ENCODE measurements around the gene ATG10.

The ATG10 gene

GRCh38 chr5:81994679-81995078, 22.9 kb downstream of the ATG10 start:
- no peak for TF ChIP-seq MAX (IDR thresholded peaks at IDR 0.05)
- TF ChIP-seq CEBPB (IDR thresholded peaks at IDR 0.05) = no peak
- TF ChIP-seq RAD21 (IDR thresholded peaks at IDR 0.05; ENCODE audit: low read depth) = no peak
- TF ChIP-seq YY1 (IDR thresholded peaks at IDR 0.05; ENCODE audit: low read depth) = no peak
- TF ChIP-seq CREB1 (IDR thresholded peaks at IDR 0.05; ENCODE audit: low read depth) = no peak
- no peak for TF ChIP-seq REST (IDR thresholded peaks at IDR 0.05; ENCODE audit: low read depth)
- TF ChIP-seq EGR1 (IDR thresholded peaks at IDR 0.05) = no peak
- no peak for TF ChIP-seq TAF1 (IDR thresholded peaks at IDR 0.05; ENCODE audit: low read depth)
- TF ChIP-seq TCF12 (IDR thresholded peaks at IDR 0.05; ENCODE audit: low read depth) = no peak
- no peak for TF ChIP-seq TEAD4 (IDR thresholded peaks at IDR 0.05)
- no peak for TF ChIP-seq FOXM1 (IDR thresholded peaks at IDR 0.05; ENCODE audit: borderline replicate concordance, low read depth)
- no peak for TF ChIP-seq ZBTB7A (IDR thresholded peaks at IDR 0.05; ENCODE audit: low read depth)
- TF ChIP-seq EP300 (IDR thresholded peaks at IDR 0.05; ENCODE audit: borderline replicate concordance) = no peak
- no peak for TF ChIP-seq USF1 (IDR thresholded peaks at IDR 0.05)
- no peak for TF ChIP-seq NFIC (IDR thresholded peaks at IDR 0.05)

GRCh38 chr5:81995407-81995806, 23.6 kb downstream of the ATG10 start:
- no peak for TF ChIP-seq TCF12 (IDR thresholded peaks at IDR 0.05; ENCODE audit: low read depth)
- TF ChIP-seq ZBTB7A (IDR thresholded peaks at IDR 0.05; ENCODE audit: low read depth) = no peak
- TF ChIP-seq RAD21 (IDR thresholded peaks at IDR 0.05; ENCODE audit: low read depth) = no peak
- no peak for TF ChIP-seq EP300 (IDR thresholded peaks at IDR 0.05; ENCODE audit: borderline replicate concordance)
- TF ChIP-seq NFIC (IDR thresholded peaks at IDR 0.05) = no peak
- no peak for TF ChIP-seq TEAD4 (IDR thresholded peaks at IDR 0.05)
- TF ChIP-seq EGR1 (IDR thresholded peaks at IDR 0.05) = no peak
- TF ChIP-seq REST (IDR thresholded peaks at IDR 0.05; ENCODE audit: low read depth) = no peak
- no peak for TF ChIP-seq CREB1 (IDR thresholded peaks at IDR 0.05; ENCODE audit: low read depth)
- TF ChIP-seq MAX (IDR thresholded peaks at IDR 0.05) = no peak
- no peak for TF ChIP-seq TAF1 (IDR thresholded peaks at IDR 0.05; ENCODE audit: low read depth)
- no peak for TF ChIP-seq CEBPB (IDR thresholded peaks at IDR 0.05)
- no peak for TF ChIP-seq USF1 (IDR thresholded peaks at IDR 0.05)
- TF ChIP-seq FOXM1 (IDR thresholded peaks at IDR 0.05; ENCODE audit: borderline replicate concordance, low read depth) = no peak

GRCh38 chr5:82004511-82004910, 32.7 kb downstream of the ATG10 start:
- TF ChIP-seq YY1 (IDR thresholded peaks at IDR 0.05; ENCODE audit: low read depth) = no peak
- TF ChIP-seq TEAD4 (IDR thresholded peaks at IDR 0.05) = no peak
- TF ChIP-seq ZBTB7A (IDR thresholded peaks at IDR 0.05; ENCODE audit: low read depth) = no peak
- TF ChIP-seq TAF1 (IDR thresholded peaks at IDR 0.05; ENCODE audit: low read depth) = no peak
- TF ChIP-seq CREB1 (IDR thresholded peaks at IDR 0.05; ENCODE audit: low read depth) = no peak
- TF ChIP-seq REST (IDR thresholded peaks at IDR 0.05; ENCODE audit: low read depth) = no peak
- no peak for TF ChIP-seq MAX (IDR thresholded peaks at IDR 0.05)
- no peak for TF ChIP-seq CEBPB (IDR thresholded peaks at IDR 0.05)
- no peak for TF ChIP-seq FOXM1 (IDR thresholded peaks at IDR 0.05; ENCODE audit: borderline replicate concordance, low read depth)
- TF ChIP-seq EGR1 (IDR thresholded peaks at IDR 0.05) = no peak
- no peak for TF ChIP-seq NFIC (IDR thresholded peaks at IDR 0.05)
- TF ChIP-seq TCF12 (IDR thresholded peaks at IDR 0.05; ENCODE audit: low read depth) = no peak
- TF ChIP-seq EP300 (IDR thresholded peaks at IDR 0.05; ENCODE audit: borderline replicate concordance) = no peak
- no peak for TF ChIP-seq RAD21 (IDR thresholded peaks at IDR 0.05; ENCODE audit: low read depth)
- no peak for TF ChIP-seq USF1 (IDR thresholded peaks at IDR 0.05)
